NCI-H748 (cell line): ENCODE measurements around the gene MCEE.
"Not testable (repeated sequence)": the region's sequence is repeated elsewhere in the genome, so short reads cannot be mapped to it uniquely, and the experiment has no call there.

ENCODE experiments used
- DNase-seq: peaks from one replicate; lab custom pipeline; 2025; ENCODE audit not compliant: unreplicated experiment; lab: John Stamatoyannopoulos, UW

Gene MCEE

GRCh38 chr2:71083752-71084312 is 46.2 kb downstream of the MCEE start:
- not testable (repeated sequence) for DNase-seq

GRCh38 chr2:71083297-71083696 is 46.7 kb downstream of the MCEE start:
- not testable (repeated sequence) for DNase-seq

GRCh38 chr2:71082402-71083252 is 47.4 kb downstream of the MCEE start:
- no peak for DNase-seq

GRCh38 chr2:71078624-71079023 is 51.4 kb downstream of the MCEE start:
- no peak for DNase-seq

GRCh38 chr2:71074893-71075395 is 55.1 kb downstream of the MCEE start:
- DNase-seq, result no peak

- DNase-seq, result no peak
These were observed 56.6 kb downstream of the MCEE start for GRCh38 chr2:71073475-71073874.

GRCh38 chr2:71072492-71072891 is 57.5 kb downstream of the MCEE start:
- DNase-seq, result no peak

- no peak for DNase-seq
These were observed 58.2 kb downstream of the MCEE start for GRCh38 chr2:71071681-71072398.

GRCh38 chr2:71070294-71071093 is 59.5 kb downstream of the MCEE start:
- peak; percentile 9 for DNase-seq

GRCh38 chr2:71069376-71069775 is 60.7 kb downstream of the MCEE start:
- no peak for DNase-seq

GRCh38 chr2:71068218-71069035 is 61.6 kb downstream of the MCEE start, which contains the start of gene NAGK:
TSS of gene NAGK (plus strand) at chr2:71068648. CDS start at chr2:71068684, 36 bp downstream.
- peak; percentile 93 for DNase-seq

GRCh38 chr2:71067567-71068217 is 62.3 kb downstream of the MCEE start:
- no peak for DNase-seq

GRCh38 chr2:71066856-71067255 is 63.2 kb downstream of the MCEE start:
- no peak for DNase-seq

- DNase-seq, result no peak
These were observed 65.0 kb downstream of the MCEE start for GRCh38 chr2:71064754-71065621.

- no peak for DNase-seq
These were observed 65.9 kb downstream of the MCEE start for GRCh38 chr2:71064110-71064611.

GRCh38 chr2:71063216-71063615 is 66.8 kb downstream of the MCEE start:
- no peak for DNase-seq

- DNase-seq, result no peak
These were observed 69.2 kb downstream of the MCEE start for GRCh38 chr2:71060871-71061270.

GRCh38 chr2:71060211-71060610 is 69.8 kb downstream of the MCEE start:
- DNase-seq, result no peak
